Islet precursor cell (in vitro differentiated cells): Measurements from ENCODE around the gene NXPE3.

Experiments used
- DNase-seq: peaks from one replicate; pipeline ENCODE4 v3.0.0-alpha.2; 2018

NXPE3 gene

DNA sequence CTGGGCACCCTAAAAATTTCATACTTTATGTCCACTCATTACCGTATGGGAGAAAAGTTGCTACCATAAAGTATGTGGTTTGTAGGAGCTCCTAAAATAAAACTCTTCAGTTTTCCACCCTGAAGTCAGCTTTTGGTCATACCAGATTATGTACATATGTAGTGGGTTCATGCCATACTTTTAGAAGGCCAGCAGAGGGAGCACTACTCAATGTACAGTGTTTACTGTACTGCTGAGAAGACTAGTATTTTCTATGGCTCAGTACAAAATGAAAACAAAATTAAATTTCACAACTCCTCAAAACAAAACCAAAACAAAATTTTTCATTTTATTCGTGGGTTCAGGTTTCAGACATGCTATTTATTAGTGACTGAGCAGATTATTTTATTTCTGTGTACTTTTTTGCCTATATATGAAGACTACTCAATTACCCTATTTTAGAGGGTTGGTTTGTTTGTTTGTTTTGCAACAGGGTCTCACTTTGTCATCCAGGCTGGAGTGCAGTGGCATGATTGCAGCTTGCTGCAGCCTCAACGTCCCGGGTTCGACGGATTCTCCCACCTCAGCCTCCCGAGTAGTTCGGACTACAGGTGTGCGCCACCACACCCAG, 24.3 kb downstream of the NXPE3 start:
- DNase-seq: no peak

DNA sequence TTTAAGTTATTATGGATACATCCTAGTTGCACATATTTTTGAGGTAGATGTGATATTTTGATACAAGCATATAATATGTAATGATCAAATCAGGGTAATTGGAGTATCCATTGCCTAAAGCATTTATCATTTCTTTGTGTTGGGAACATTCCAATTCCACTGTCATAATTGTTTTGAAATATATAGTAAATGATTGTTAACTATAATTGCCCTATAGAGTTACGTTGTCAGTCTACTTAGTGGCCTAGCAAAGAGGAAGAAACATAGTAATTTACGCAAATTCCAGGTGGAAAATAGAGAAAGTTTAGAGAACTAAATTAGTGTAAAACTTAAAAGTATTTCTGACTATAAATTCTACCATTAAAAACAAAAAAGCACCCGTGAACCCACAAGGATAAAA, 24.9 kb downstream of the NXPE3 start:
- DNase-seq: no peak

DNA sequence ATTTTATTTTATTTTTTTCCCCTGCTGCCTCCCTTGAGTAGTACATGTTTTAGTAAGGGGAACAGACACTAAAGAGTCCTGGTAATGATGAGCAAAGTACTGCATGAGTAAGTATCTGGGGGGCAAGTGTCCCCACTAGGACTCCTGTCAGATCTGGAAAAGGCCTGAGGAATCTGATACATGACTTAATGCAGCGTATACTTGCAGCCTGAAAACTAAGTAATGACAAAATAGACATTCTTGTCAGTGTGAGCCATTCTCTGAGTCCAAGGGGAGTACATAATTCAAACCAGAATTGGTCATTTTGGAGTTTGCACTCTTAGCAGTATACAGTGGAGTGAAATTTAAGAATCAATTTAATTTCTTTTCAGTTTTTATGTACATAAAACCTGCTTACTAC, 27.5 kb downstream of the NXPE3 start:
- DNase-seq: no peak

GRCh38 chr3:101807888-101808287, 28.9 kb downstream of the NXPE3 start:
- no peak for DNase-seq

DNA sequence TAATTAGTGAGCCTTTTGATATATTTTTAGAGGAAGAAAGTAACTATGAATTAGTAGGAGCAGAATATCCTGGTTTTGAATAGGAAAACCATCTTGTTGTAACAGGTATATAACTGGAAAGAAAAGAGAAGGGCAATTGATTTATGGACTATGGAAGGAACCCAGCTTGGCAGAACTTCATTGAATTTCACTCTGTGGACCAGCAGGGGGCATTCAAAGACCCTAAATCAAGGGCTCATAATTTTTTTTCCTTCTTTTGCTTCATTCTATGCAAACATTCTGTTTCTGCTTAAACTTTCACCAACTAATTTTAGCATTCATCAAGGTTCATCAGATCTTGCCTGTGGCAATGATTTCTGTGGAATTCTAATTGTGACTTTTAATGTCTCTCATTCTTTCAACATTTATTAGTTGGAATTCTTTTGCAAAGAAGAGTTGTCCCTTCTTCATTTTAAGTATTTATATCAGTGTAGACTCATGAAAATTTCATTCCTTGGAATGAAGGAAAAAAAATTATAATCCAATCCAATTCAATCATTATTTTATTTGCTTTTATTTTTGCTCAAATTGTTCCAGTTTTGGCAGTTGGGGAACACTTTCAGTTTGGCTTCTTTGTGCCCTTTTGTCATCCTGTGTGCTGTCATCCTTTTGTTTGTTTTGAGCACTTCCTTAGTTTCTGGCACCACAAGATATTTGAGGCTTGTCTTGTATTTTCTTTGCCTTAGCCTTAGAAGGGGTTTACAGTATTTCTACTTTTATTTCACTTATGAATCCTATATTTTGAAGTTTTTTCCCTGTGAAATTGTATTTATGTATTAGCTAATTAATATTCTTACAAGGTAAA, 30.4 kb downstream of the NXPE3 start:
- DNase-seq: no peak

GRCh38 chr3:101810022-101810418, 31.0 kb downstream of the NXPE3 start:
- DNase-seq: no peak

GRCh38 chr3:101811875-101812274, 32.9 kb downstream of the NXPE3 start:
- DNase-seq: no peak

GRCh38 chr3:101812895-101813294, 33.9 kb downstream of the NXPE3 start:
- no peak for DNase-seq

- no peak for DNase-seq
Measured at GRCh38 chr3:101813817-101814440, 34.9 kb downstream of the NXPE3 start.

- no peak for DNase-seq
Measured at GRCh38 chr3:101814835-101815234, 35.8 kb downstream of the NXPE3 start.

DNA sequence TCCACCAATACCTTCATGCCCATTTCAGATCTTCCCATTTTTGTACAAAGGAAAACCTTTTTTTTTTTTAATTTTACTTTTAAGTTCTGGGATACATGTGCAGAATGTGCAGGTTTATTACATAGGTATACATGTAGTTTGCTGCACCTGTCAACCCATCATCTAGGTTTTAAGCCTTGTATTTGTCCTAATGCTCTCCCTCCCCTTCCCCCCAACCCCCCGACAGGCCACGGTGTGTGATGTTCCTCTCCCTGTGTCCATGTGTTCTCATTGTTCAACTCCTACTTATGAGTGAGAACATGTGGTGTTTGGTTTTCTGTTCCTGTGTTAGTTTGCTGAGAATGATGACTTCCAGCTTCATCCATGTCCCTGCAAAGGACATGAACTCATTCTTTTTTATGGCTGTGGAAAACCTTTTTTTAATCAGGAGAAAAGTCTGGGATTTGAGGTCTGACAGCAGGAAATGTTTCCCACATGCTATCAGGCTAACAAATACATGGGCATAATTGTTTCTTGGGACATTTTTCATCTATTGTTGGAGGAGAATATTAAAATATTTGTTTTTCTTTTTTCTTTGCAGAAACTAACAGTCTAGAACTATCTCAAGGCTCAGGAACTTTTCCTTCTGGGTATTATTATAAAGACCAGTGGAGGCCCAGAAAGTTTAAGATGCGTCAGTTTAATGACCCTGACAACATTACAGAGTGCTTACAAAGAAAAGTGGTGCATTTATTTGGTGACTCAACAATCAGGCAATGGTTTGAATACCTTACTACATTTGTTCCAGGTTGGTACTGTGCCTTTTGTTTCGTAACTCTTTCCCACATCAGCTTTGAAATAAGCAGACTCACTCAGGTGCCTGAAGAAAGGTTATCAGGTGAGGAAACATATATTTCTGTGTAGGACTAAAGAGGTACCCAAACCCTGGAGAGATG, 37.5 kb downstream of the NXPE3 start:
- DNase-seq: no peak

GRCh38 chr3:101817992-101818391, 39.0 kb downstream of the NXPE3 start:
- no peak for DNase-seq

GRCh38 chr3:101819649-101820206, 40.7 kb downstream of the NXPE3 start:
- no peak for DNase-seq

DNA sequence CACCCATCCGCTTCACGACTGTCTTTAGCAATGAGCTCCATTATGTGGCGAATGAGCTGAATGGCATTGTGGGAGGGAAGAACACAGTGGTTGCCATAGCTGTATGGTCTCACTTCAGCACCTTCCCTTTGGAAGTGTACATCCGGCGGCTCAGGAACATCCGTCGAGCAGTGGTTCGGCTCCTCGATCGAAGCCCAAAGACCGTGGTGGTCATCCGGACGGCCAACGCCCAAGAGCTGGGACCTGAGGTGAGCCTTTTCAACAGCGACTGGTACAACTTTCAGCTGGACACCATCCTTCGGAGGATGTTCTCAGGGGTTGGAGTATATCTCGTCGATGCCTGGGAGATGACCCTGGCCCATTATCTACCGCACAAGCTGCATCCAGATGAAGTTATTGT, 42.5 kb downstream of the NXPE3 start:
- DNase-seq: no peak

DNA sequence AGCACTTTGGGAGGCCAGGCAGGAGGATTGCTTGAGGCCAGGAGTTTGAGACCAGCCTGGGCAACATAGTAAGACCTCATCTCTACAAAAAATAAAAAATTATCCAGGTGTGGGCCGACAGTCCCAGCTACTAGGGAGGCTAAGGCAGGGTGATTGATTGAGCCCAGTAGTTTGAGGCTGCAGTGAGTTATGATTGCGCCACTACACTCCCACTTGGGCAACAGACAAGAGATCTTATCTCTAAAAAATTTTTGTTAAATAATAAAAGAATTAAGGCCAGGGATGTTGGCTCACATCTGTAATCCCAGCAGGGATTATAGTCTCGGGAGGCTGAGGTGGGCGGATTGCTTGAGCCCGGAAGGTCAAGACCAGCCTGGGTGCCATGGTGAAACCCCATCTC, 44.5 kb downstream of the NXPE3 start:
- DNase-seq: no peak

DNA sequence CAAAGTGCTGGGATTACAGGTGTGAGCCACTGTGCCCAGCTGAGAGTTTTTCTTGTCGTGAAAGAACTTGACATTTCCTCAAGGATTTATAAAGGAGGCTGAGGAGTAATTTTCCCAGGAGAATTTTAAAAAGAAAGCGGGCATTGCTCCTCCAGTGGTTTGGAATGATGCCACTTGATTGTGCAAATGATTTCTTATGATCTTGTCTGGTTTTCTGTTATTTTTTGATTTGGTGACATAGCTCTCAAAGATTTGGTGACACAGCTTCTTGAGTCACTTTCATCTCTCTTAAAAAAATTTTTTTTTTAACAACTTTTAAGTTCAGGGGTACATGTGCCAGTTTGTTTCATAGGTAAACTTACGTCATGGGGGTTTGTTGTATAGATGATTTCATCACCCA, 45.7 kb downstream of the NXPE3 start:
- DNase-seq: no peak

- no peak for DNase-seq
Measured at GRCh38 chr3:101825904-101826445, 47.0 kb downstream of the NXPE3 start.

GRCh38 chr3:101827211-101828174, 48.5 kb downstream of the NXPE3 start:
- peak; percentile 89 for DNase-seq

- DNase-seq: no peak
Measured at GRCh38 chr3:101828276-101828675, 49.3 kb downstream of the NXPE3 start.

- no peak for DNase-seq
Measured at GRCh38 chr3:101828691-101829436, 49.9 kb downstream of the NXPE3 start.
